B cell (primary cell): ENCODE data around the gene PSRC1. TPM values are rescaled to one million over a fixed set of nuclear protein-coding genes. Genes with fewer than 3 reads are reported as not detected.

Experiments used
- ATAC-seq: fragments of 200-7000 bp; cut with Tn5 transposase; one replicate; pipeline ENCODE4 v1.10.0; 2021; ENCODE audit warnings: low read depth, mild to moderate bottlenecking, moderate number of reproducible peaks, moderate library complexity
- CTCF ChIA-PET: fragments of 350-600 bp; sonication (Branson Sonifier 250); formaldehyde crosslinking; loops from one replicate; lab custom pipeline; 2021; ENCODE audit warnings: antibody characterized with exemption, inconsistent platforms; lab: Charles Lee
- POLR2A ChIA-PET: fragments of 350-600 bp; sonication (Branson Sonifier 250); formaldehyde crosslinking; loops from one replicate; lab custom pipeline; 2021; ENCODE audit warnings: antibody characterized with exemption; lab: Charles Lee
- DNase-seq: peaks from one replicate; pipeline ENCODE4 v3.0.0; 2013
- H2AFZ ChIP-seq: 2 replicates; pipeline ENCODE4 v1.6.1; 2012; ENCODE audit warnings: mild to moderate bottlenecking, low read depth, low read length; ENCODE audit not compliant: insufficient read depth, poor library complexity, severe bottlenecking
- H3K27ac ChIP-seq, 2 donors: 1 replicate in 1 of 2; 2 replicates in 1 of 2; pipeline ENCODE4 v1.5.1; 2012 to 2013; ENCODE audit warnings: low read length in 2 of 2, mild to moderate bottlenecking in 2 of 2, moderate library complexity in 1 of 2
- H3K27me3 ChIP-seq, 4 experiments: fragments of 200-600 bp in 1 of 4; sonication (generic) in 1 of 4; replicated peaks in 1 of 4; 1 replicate in 2 of 4; 2 replicates in 2 of 4; pipeline versions ENCODE4 v1.6.1 to v1.7.0; 2013 to 2016; ENCODE audit warnings: low read length in 3 of 4, mild to moderate bottlenecking in 2 of 4, mixed read lengths in 1 of 4, moderate library complexity in 1 of 4; ENCODE audit not compliant: insufficient read depth in 4 of 4, control insufficient read depth in 3 of 4; ENCODE audit errors: control extremely low read depth in 1 of 4
- H3K36me3 ChIP-seq, 2 experiments: replicated peaks in 1 of 2; 1 replicate in 1 of 2; 2 replicates in 1 of 2; pipeline versions ENCODE4 v1.6.1 to v1.7.1; 2013; ENCODE audit warnings: low read length in 1 of 2; ENCODE audit not compliant: insufficient read depth in 2 of 2, control insufficient read depth in 1 of 2; ENCODE audit errors: control extremely low read depth in 1 of 2, extremely low read depth in 1 of 2
- H3K4me1 ChIP-seq, 2 donors: fragments of 200-600 bp in 1 of 2; sonication (generic) in 1 of 2; 1 replicate in 1 of 2; 2 replicates in 1 of 2; pipeline versions ENCODE4 v1.5.1 to v1.6.1; 2013 to 2017; ENCODE audit warnings: low read length in 2 of 2; ENCODE audit not compliant: control insufficient read depth in 2 of 2, insufficient read depth in 2 of 2
- H3K4me2 ChIP-seq: replicated peaks from 2 replicates; pipeline ENCODE3; 2012; ENCODE audit warnings: mild to moderate bottlenecking, low read depth, low read length; ENCODE audit not compliant: poor library complexity, severe bottlenecking
- H3K4me3 ChIP-seq, 5 experiments: fragments of 200-600 bp in 1 of 5; sonication (generic) in 1 of 5; 1 replicate in 3 of 5; 2 replicates in 2 of 5; pipeline versions ENCODE4 v1.5.1 to v1.7.0; 2011 to 2016; ENCODE audit warnings: low read length in 4 of 5, mild to moderate bottlenecking in 4 of 5, low read depth in 2 of 5, control low read depth in 1 of 5, moderate library complexity in 1 of 5; ENCODE audit not compliant: insufficient read depth in 1 of 5; ENCODE audit errors: control extremely low read depth in 1 of 5, extremely low read depth in 1 of 5
- H3K79me2 ChIP-seq: fragments of 200-600 bp; sonication (generic); one replicate; pipeline ENCODE4 v1.6.0; 2016; ENCODE audit warnings: low read length; ENCODE audit not compliant: control insufficient read depth, insufficient read depth
- H3K9ac ChIP-seq: fragments of 200-600 bp; sonication (generic); 2 replicates; pipeline ENCODE4 v1.6.1; 2017; ENCODE audit warnings: mild to moderate bottlenecking, low read length, moderate library complexity
- H3K9me3 ChIP-seq, 3 donors: one replicate each; pipeline versions ENCODE4 v1.6.1 to v1.7.1; 2013; ENCODE audit warnings: low read length in 2 of 3; ENCODE audit not compliant: control insufficient read depth in 2 of 3, insufficient read depth in 1 of 3; ENCODE audit errors: control extremely low read depth in 1 of 3
- H4K20me1 ChIP-seq: 2 replicates; pipeline ENCODE4 v1.6.0; 2012; ENCODE audit warnings: mild to moderate bottlenecking, low read length; ENCODE audit not compliant: insufficient read depth, control insufficient read depth, poor library complexity, severe bottlenecking
- H3K27ac Mint-ChIP-seq: one replicate; pipeline ENCODE4 v1.8.0; 2021; ENCODE audit warnings: mixed read lengths
- H3K27me3 Mint-ChIP-seq: one replicate; pipeline ENCODE4 v1.8.0; 2021; ENCODE audit warnings: mixed read lengths
- H3K4me1 Mint-ChIP-seq: one replicate; pipeline ENCODE4 v1.8.0; 2021; ENCODE audit warnings: mixed read lengths
- H3K4me3 Mint-ChIP-seq: one replicate; pipeline ENCODE4 v1.8.0; 2021; ENCODE audit warnings: mixed read lengths
- H3K9me3 Mint-ChIP-seq: one replicate; pipeline ENCODE4 v1.8.0; 2022; ENCODE audit warnings: mixed read lengths; ENCODE audit not compliant: insufficient read depth
- CTCF ChIP-seq: fragments of 200-600 bp; IDR thresholded peaks from one replicate; pipeline ENCODE4 v1.8.0; 2022; ENCODE audit warnings: antibody characterized with exemption, mild to moderate bottlenecking
- EZH2 ChIP-seq: IDR thresholded peaks from 2 replicates; pipeline ENCODE4 v1.6.1; 2012; ENCODE audit warnings: borderline replicate concordance, low read depth, mild to moderate bottlenecking, moderate library complexity, low read length; ENCODE audit not compliant: insufficient read depth, poor library complexity, severe bottlenecking
- WGBS: methylation state at CpG from one replicate; pipeline ENCODE4 v1.1.5; 2013; ENCODE audit warnings: missing lambda C conversion rate; ENCODE audit not compliant: insufficient coverage; 5-methylcytosine and 5-hydroxymethylcytosine counted together
- intact Hi-C: fragments of 100-400 bp; cut with micrococcal nuclease; formaldehyde crosslinking; loops from one replicate; pipeline ENCODE4 v1.10.0; 2022
- polyA plus RNA-seq: library from polyadenylated mRNA; depleted of rRNA; stranded (reverse); fragments of >200 nt; gene quantifications from 2 replicates; pipeline ENCODE4 v1.2.3, GENCODE V29; 2012
- total RNA-seq, 2 donors: library from RNA; stranded (reverse); fragments of 120-200 nt in 1 of 2; gene quantifications; 1 replicate in 1 of 2; 2 replicates in 1 of 2; pipeline versions ENCODE4 v1.2.3 to v1.2.4, GENCODE V29; 2013 to 2022

The PSRC1 gene
- total and polyA plus RNA-seq, 2 donors (not counting 1 experiment from before 2014, with no cell fraction given) = 0.25 TPM; not detected in 1

GRCh38 chr1:109279615-109280278, 3.2 kb downstream of the PSRC1 start:
- Histone ChIP-seq H3K27ac (no peak overlapping the region), H3K4me3 (no peak overlapping the region), H3K79me2 (no peaks in the 10 kb centered on the region), H4K20me1 (no peaks in the 10 kb centered on the region), H3K4me2 (no peak overlapping the region), H2AFZ (no peak overlapping the region), H3K27me3 (no peaks in the 10 kb centered on the region), H3K9me3 (no peaks in the 10 kb centered on the region), H3K4me1 (peaks cover 12 to 24% of the 10 kb centered on the region in 2 donors), H3K9ac (no peak overlapping the region), H3K36me3 (no peaks in the 10 kb centered on the region)
- no peak overlapping the region for H3K27ac Mint-ChIP-seq
- DNase-seq (no peak), ATAC-seq (no peak)
- 92% methylated on average over 4 of the region's 5 CpGs for WGBS
- intact Hi-C loops = no loop called here
- peaks cover 3% of the 10 kb centered on the region for H3K27me3 Mint-ChIP-seq
- TF ChIP-seq EZH2 (no peak), CTCF (no peak)
- POLR2A ChIA-PET = no interaction called here
- no peaks in the 10 kb centered on the region for H3K9me3 Mint-ChIP-seq
- no peak overlapping the region for H3K4me3 Mint-ChIP-seq
- peaks cover 16% of the 10 kb centered on the region for H3K4me1 Mint-ChIP-seq
- CTCF ChIA-PET = interaction anchor here (0.7 to 8.8 kb wide), 9 partner anchors 15 to 253 kb away, joined by 3 to 387 read pairs (median 3); partner anchors contain the start of genes MYBPHL and SORT1
